RPMI7951 (cell line): ENCODE measurements around the gene SPC25. TPM values are rescaled to one million over a fixed set of nuclear protein-coding genes. Genes with fewer than 3 reads are reported as not detected.

ENCODE experiments used
- DNase-seq: peaks from one replicate; pipeline ENCODE4 v3.0.0-alpha.2; 2012; ENCODE audit warnings: low read depth
- total RNA-seq: library from RNA; depleted of rRNA; stranded (reverse); fragments of >200 nt; shearing (Covaris generic); gene quantifications from 2 replicates; pipeline ENCODE4 v1.2.3, GENCODE V29; 2014; rRNA removed

Gene SPC25
- total RNA-seq, 1 experiment from 2014 or later: 53.0 TPM

DNA sequence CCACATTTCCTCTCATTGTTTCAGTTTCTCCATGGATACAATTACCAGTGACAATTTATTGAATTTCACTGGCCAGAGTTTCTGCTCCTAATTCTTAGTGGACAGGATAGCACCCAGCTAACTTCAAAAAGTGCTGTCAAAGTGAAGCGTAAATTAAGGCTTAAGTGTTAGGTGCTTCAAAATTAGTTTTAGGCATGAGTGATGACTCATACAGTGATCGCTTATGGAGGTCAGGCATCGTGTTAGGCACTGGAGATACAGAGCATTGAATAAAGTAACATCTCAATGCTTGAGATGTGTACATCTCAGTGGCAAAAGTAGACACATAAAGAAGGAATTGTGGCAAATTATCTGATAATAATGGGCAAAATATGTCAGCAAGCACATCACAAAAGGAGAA is 47.0 kb downstream of the SPC25 start:
- DNase-seq: no peak

DNA sequence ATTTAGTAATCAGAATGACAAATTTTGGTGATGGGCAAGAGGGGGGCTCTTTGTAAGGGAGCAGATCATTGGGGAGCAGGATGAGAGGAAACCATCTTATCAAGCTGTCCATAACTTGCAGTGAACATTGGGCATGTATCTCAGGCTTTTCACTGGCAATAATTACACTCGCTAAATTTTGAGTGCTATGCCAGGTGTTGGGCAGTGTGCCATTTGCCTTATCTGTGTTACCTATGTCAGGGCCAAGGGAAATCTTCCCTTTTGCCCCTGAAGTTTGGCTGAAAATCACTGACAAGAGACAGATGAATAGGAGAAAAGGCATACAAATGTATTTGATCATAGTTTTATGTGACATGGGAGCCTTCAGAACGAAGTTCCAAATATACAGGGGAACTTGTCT is 48.8 kb downstream of the SPC25 start:
- DNase-seq: no peak

DNA sequence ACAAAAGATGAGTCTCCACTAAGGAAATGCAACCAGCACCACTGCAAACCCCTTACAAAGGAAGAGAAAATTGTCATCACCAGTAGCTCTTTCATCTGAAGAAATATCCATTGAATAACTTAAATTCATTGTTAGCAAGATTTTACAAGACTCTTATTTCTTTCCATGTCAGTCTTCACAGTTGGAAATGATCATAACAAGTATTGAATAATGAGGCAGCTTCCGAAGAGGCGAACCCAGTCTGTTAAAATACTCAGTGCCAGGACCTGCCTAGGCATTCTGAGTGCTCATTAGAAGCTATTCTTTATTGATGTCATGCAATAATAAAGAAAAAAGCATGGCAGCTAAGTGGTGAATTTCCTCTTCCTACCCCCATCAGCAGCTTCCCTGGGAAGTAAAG is 54.3 kb downstream of the SPC25 start:
- DNase-seq: no peak

DNA sequence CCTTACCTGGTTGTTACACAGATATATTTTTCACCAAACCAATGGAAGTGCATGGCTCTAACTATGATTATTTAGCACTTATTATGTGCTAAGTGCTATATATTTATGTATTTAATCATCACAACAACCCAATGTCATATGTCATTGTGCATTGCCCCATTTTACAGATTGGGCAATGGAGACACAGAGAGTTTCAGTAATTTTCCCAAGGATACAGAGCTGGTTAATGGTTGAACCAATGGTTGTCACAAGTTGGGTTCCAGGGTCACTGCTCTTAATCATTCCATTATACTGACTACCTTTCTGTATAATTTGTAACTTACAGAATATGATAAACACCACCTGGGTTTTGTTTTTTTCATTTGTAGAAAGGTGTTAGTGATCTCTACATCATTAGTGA is 58.6 kb downstream of the SPC25 start:
- DNase-seq: no peak

DNA sequence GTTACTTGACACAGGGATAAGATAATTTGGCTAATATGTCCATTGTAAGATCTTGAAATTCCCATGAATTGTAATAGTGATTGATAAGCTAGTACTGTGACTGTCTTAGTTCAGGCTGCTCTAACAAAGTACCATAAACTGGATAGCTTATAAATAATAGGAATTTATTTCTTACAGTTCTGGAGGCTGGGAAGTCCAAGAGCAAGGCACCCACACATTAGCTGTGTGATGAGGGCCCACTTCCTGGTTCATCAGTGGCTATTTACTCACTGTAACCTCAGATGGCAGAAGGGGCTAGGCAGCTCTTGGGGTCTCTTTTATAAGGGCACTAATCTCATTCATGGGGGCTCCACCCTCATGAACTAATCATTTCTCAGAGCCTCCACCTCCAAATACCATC is 59.3 kb downstream of the SPC25 start:
- DNase-seq: no peak

DNA sequence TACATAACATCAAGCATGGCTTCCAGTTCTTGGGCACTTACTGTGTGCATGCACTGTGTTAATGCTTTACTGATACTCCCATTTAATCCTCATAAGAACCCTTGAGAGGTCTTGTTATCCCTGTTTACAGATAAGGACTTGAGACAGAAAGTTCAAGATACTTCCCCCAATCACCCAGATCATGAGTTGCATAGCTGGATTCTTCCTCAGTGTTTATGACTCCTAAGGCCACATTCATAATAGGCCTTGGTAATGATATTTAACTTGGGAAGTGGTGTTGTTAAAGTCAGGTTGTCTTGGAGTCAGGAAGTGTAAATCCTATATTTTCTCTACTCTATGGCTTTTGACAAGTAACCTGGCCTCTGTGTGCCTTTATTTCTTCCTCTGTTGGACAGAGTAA is 65.1 kb downstream of the SPC25 start:
- DNase-seq: no peak

DNA sequence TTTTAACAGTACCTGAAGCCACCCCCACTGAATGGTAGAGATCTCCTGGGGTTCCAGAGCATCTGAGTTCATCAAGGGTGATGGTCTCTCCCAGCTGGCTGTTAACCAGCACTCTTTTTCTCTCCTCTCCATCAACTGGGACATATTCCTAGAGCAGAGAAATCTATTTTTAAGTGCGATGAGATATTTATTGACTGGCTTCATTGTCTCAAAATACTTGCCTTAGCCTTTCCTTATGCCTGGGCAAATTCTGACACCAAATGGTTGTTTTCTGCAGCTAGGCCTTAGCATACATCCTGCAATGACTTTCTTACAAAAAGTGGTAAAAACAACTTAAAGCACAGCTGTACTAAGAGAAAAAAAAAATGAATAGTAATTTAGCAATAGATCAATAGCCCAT is 68.2 kb downstream of the SPC25 start:
- no peak for DNase-seq

DNA sequence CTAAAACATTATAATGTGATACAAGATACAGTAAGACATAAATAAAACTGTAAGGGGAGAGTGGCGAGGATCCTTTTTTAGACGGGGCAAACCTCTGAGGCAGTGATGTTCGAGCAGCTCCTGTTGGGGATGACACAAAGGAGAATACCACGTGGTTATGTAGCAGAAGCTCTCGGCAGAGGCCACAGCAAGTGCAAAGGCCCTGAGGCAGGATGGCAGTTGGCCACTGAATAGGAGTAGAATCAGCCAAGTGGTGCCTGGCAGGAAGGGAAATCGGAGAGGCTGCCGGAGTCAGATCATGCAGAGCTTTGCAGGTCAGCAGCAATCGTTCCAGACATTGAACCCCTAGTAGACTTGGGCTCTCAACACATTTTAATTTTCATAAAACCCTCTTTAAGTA is 68.7 kb downstream of the SPC25 start:
- peak; percentile 35 for DNase-seq

Other genes with a start within 250 kb of the SPC25 start
- gene NOSTRIN, start 87.8 kb downstream of the SPC25 start, total RNA-seq: 0.20 TPM in 1 of 2 replicates, not detected in the other
- not detected in 2 replicates for gene G6PC2, start 10.9 kb upstream of the SPC25 start, total RNA-seq
- not detected in 2 replicates for gene ABCB11, start 140.9 kb upstream of the SPC25 start, total RNA-seq
- gene DHRS9, start 179.1 kb upstream of the SPC25 start, total RNA-seq: not detected in 2 replicates